ENCODE measurements around the gene RFC3. TPM values are rescaled to one million over a fixed set of nuclear protein-coding genes. Genes with fewer than 3 reads are reported as not detected.
A peak's percentile ranks its signal among the peaks of the same experiment; 100 is the strongest.
"Not testable (repeated sequence)": the region's sequence is repeated elsewhere in the genome, so short reads cannot be mapped to it uniquely, and the experiment has no call there.

The RFC3 gene
- total RNA-seq, 4 donors from 2014 or later = 4.4 to 39.7 (median 8.8) TPM

- Histone ChIP-seq H3K36me3 (no peaks in the 10 kb centered on the region), H3K27me3 (no peaks in the 10 kb centered on the region), H3K4me1 (no peaks in the 10 kb centered on the region), H3K4me3 (no peak overlapping the region), H3K27ac (no peak overlapping the region), H3K9me3 (no peaks in the 10 kb centered on the region)
- intact Hi-C loops (cut with DNase I; ENCODE audit: low total_unique reads) = no loop called here
- no peak for TF ChIP-seq POLR2A (IDR thresholded peaks at IDR 0.05)
- no peak for TF ChIP-seq CTCF (IDR thresholded peaks at IDR 0.05)
- DNase-seq = no peak
Measured at GRCh38 chr13:33776239-33776881, 41.6 kb upstream of the RFC3 start.

- Histone ChIP-seq H3K4me1 (no peaks in the 10 kb centered on the region), H3K4me3 (no peak overlapping the region), H3K9me3 (no peaks in the 10 kb centered on the region), H3K27ac (no peak overlapping the region), H3K36me3 (no peaks in the 10 kb centered on the region), H3K27me3 (no peaks in the 10 kb centered on the region)
- DNase-seq = no peak
- intact Hi-C loops (cut with DNase I; ENCODE audit: low total_unique reads) = no loop called here
- no peak for TF ChIP-seq CTCF (IDR thresholded peaks at IDR 0.05)
Measured at GRCh38 chr13:33782631-33783030, 35.3 kb upstream of the RFC3 start.

GRCh38 chr13:33783212-33783611 lies 34.7 kb upstream of the RFC3 start:
- H3K27me3 ChIP-seq; H3K9me3 ChIP-seq; H3K4me1 ChIP-seq; H3K4me3 ChIP-seq; H3K36me3 ChIP-seq; H3K27ac ChIP-seq; intact Hi-C loops (cut with DNase I; ENCODE audit: low total_unique reads); DNase-seq: not testable (repeated sequence)

GRCh38 chr13:33784738-33785137 lies 33.2 kb upstream of the RFC3 start:
- H3K4me1 ChIP-seq = no peaks in the 10 kb centered on the region
- no peaks in the 10 kb centered on the region for H3K9me3 ChIP-seq
- no peak overlapping the region for H3K27ac ChIP-seq
- no peaks in the 10 kb centered on the region for H3K36me3 ChIP-seq
- no peaks in the 10 kb centered on the region for H3K27me3 ChIP-seq
- H3K4me3 ChIP-seq = no peak overlapping the region
- intact Hi-C loops (cut with DNase I; ENCODE audit: low total_unique reads) = no loop called here
- TF ChIP-seq CTCF (IDR thresholded peaks at IDR 0.05) (no peak), POLR2A (IDR thresholded peaks at IDR 0.05) (no peak)
- DNase-seq = no peak

GRCh38 chr13:33785384-33785783 lies 32.6 kb upstream of the RFC3 start:
- DNase-seq = no peak
- no peaks in the 10 kb centered on the region for H3K9me3 ChIP-seq
- H3K27me3 ChIP-seq = no peaks in the 10 kb centered on the region
- intact Hi-C loops (cut with DNase I; ENCODE audit: low total_unique reads) = no loop called here
- no peaks in the 10 kb centered on the region for H3K36me3 ChIP-seq
- no peak overlapping the region for H3K27ac ChIP-seq
- no peaks in the 10 kb centered on the region for H3K4me1 ChIP-seq
- TF ChIP-seq POLR2A (IDR thresholded peaks at IDR 0.05) = no peak
- no peak overlapping the region for H3K4me3 ChIP-seq

GRCh38 chr13:33787051-33787591 lies 30.8 kb upstream of the RFC3 start:
- DNase-seq = no peak
- no peak for TF ChIP-seq POLR2A (IDR thresholded peaks at IDR 0.05)
- TF ChIP-seq CTCF (IDR thresholded peaks at IDR 0.05) = no peak
- Histone ChIP-seq H3K4me1 (no peaks in the 10 kb centered on the region), H3K4me3 (peak overlapping the region in 1 of 2 donors; percentile 36), H3K27me3 (no peaks in the 10 kb centered on the region), H3K27ac (no peak overlapping the region), H3K9me3 (no peaks in the 10 kb centered on the region), H3K36me3 (no peaks in the 10 kb centered on the region)
- intact Hi-C loops (cut with DNase I; ENCODE audit: low total_unique reads) = no loop called here
